Adrenal gland (tissue), 5 donors: ENCODE measurements around the gene YIPF3.

Experiments
- POLR2A ChIP-seq, 2 donors: fragments of 450-650 bp; IDR thresholded peaks; one replicate each; pipeline ENCODE4 v1.6.1; 2017; ENCODE audit warnings: antibody characterized with exemption in 2 of 2, mild to moderate bottlenecking in 2 of 2, moderate library complexity in 1 of 2
- TF ChIP-seq, protein P1 (sequence below), 6 experiments: fragments of 450-650 bp in 4 of 6; fragments of 200-600 bp in 2 of 6; sonication (generic) in 1 of 6; IDR thresholded peaks; 1 replicate in 5 of 6; 2 replicates in 1 of 6; pipeline versions ENCODE4 v1.5.1 to v1.8.0; 2016 to 2021; ENCODE audit warnings: antibody characterized with exemption in 6 of 6, mild to moderate bottlenecking in 2 of 6, moderate library complexity in 1 of 6
- donor health status: DM: no; HTN: no; CAD: no.

DNA sequence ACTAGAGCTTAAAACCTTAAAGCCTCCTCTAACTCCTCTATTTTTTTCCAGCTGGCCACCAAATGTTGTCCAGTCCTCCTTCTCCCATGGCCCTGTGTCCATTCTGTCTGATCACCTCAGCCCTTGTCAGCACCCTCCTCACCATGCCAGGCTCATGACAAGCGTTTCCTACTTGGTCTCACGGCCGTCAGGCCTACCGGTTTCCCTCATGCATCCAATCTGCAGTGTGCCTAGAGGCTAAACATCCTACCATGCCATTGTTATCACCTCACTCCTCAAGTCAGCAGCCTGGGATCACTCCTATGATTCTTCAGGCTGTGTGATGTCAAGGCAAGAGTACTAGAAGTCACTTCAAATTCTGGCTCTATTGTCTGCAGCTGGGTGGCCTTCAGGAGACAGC lies 49.0 kb downstream of the YIPF3 start:
- TF ChIP-seq, protein P1, sequence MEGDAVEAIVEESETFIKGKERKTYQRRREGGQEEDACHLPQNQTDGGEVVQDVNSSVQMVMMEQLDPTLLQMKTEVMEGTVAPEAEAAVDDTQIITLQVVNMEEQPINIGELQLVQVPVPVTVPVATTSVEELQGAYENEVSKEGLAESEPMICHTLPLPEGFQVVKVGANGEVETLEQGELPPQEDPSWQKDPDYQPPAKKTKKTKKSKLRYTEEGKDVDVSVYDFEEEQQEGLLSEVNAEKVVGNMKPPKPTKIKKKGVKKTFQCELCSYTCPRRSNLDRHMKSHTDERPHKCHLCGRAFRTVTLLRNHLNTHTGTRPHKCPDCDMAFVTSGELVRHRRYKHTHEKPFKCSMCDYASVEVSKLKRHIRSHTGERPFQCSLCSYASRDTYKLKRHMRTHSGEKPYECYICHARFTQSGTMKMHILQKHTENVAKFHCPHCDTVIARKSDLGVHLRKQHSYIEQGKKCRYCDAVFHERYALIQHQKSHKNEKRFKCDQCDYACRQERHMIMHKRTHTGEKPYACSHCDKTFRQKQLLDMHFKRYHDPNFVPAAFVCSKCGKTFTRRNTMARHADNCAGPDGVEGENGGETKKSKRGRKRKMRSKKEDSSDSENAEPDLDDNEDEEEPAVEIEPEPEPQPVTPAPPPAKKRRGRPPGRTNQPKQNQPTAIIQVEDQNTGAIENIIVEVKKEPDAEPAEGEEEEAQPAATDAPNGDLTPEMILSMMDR (IDR thresholded peaks at IDR 0.05) = no peak
- TF ChIP-seq POLR2A (IDR thresholded peaks at IDR 0.05) = no peak
